AG09309 (cell line): ENCODE results near the gene FBXW7.

Experiments
- DNase-seq: peaks from one replicate; pipeline ENCODE4 v3.0.0-alpha.2; 2010; ENCODE audit warnings: low read depth
- H3K4me3 ChIP-seq: 2 replicates; pipeline ENCODE4 v1.5.1; 2011; ENCODE audit warnings: mild to moderate bottlenecking, low read depth, low read length, moderate library complexity; ENCODE audit not compliant: control insufficient read depth
- CTCF ChIP-seq: IDR thresholded peaks from 2 replicates; pipeline ENCODE4 v1.5.1; 2011; ENCODE audit warnings: mild to moderate bottlenecking, low read depth, low read length, inconsistent platforms; ENCODE audit not compliant: insufficient read depth, control insufficient read depth; ENCODE audit errors: missing control alignments

Gene FBXW7

GRCh38 chr4:152565333-152565732 lies 29.4 kb upstream of the FBXW7 start:
- no peak for TF ChIP-seq CTCF
- H3K4me3 ChIP-seq, result no peak overlapping the region
- DNase-seq, result no peak

GRCh38 chr4:152564336-152564735 lies 28.4 kb upstream of the FBXW7 start:
- no peak for DNase-seq
- TF ChIP-seq CTCF, result no peak
- no peak overlapping the region for H3K4me3 ChIP-seq

- no peak for DNase-seq
- TF ChIP-seq CTCF, result no peak
These were observed 27.3 kb upstream of the FBXW7 start for GRCh38 chr4:152563209-152563608.

GRCh38 chr4:152559641-152560040 lies 23.7 kb upstream of the FBXW7 start:
- DNase-seq, result no peak
- no peak overlapping the region for H3K4me3 ChIP-seq
- TF ChIP-seq CTCF, result no peak

More at GRCh38 chr4:152563209-152563608, 27.3 kb upstream of the FBXW7 start:
- H3K4me3 ChIP-seq, result no peak overlapping the region

GRCh38 chr4:152558396-152558795 lies 22.5 kb upstream of the FBXW7 start:
- no peak for DNase-seq
- no peak for TF ChIP-seq CTCF
- no peak overlapping the region for H3K4me3 ChIP-seq

- H3K4me3 ChIP-seq, result no peak overlapping the region
- no peak for DNase-seq
- no peak for TF ChIP-seq CTCF
These were observed 20.9 kb upstream of the FBXW7 start for GRCh38 chr4:152556834-152557233.

- no peak for DNase-seq
- TF ChIP-seq CTCF, result no peak
- H3K4me3 ChIP-seq, result no peak overlapping the region
These were observed 20.4 kb upstream of the FBXW7 start for GRCh38 chr4:152556283-152556682.
